ENCODE measurements around the gene ARHGEF1.

DNA sequence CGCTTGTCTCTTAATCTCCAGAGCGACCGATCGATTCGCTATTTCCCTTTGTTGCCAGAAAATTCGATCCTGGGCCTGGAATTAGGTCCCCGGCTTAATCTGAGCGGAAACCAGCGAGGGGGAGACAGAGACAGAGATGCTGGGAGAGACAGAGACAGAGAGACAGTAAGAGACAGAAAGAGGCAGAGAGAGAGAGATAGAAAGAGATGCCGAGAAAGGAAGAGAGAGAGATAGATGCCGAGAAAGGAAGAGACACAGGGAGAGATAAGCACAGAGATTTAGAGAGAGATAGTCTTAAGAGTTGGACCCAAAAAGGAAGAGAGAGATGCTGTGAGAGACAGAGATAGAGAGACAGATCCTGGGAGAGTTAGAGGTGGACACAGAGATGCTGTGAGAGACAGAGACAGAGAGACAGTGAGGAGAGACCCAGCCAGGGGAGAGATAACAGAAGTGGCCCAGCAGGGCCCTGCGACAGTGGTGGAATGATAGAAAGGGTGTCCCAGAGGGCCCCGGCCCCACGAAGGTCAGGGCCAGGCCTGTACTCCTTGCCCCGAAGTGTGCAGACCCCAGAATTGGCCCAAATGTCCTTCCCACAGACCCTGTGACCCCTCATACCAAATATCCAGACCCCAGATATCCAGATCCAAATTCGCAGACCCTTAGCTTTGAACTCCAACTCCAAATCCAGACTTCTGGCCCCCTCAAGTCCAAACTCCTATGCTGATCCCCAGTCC lies 43.9 kb downstream of the ARHGEF1 start:
- TF ChIP-seq, protein P1, sequence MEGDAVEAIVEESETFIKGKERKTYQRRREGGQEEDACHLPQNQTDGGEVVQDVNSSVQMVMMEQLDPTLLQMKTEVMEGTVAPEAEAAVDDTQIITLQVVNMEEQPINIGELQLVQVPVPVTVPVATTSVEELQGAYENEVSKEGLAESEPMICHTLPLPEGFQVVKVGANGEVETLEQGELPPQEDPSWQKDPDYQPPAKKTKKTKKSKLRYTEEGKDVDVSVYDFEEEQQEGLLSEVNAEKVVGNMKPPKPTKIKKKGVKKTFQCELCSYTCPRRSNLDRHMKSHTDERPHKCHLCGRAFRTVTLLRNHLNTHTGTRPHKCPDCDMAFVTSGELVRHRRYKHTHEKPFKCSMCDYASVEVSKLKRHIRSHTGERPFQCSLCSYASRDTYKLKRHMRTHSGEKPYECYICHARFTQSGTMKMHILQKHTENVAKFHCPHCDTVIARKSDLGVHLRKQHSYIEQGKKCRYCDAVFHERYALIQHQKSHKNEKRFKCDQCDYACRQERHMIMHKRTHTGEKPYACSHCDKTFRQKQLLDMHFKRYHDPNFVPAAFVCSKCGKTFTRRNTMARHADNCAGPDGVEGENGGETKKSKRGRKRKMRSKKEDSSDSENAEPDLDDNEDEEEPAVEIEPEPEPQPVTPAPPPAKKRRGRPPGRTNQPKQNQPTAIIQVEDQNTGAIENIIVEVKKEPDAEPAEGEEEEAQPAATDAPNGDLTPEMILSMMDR (IDR thresholded peaks at IDR 0.05) = no peak
- no peak for TF ChIP-seq POLR2A (IDR thresholded peaks at IDR 0.05)

All from heart left ventricle (tissue), 13 donors.